Tongue (tissue), 2 donors: ENCODE measurements around the gene SCEL. TPM values are rescaled to one million over a fixed set of nuclear protein-coding genes. Genes with fewer than 3 reads are reported as not detected.
"Not testable (repeated sequence)": the region's sequence is repeated elsewhere in the genome, so short reads cannot be mapped to it uniquely, and the experiment has no call there.

Source experiments
- DNase-seq: peaks from one replicate; pipeline ENCODE4 v3.0.0-alpha.2; 2015
- total RNA-seq: library from RNA; depleted of rRNA; stranded (reverse); fragments of >200 nt; gene quantifications from one replicate; pipeline ENCODE4 v1.2.3, GENCODE V29; 2014

The SCEL gene
- total RNA-seq, 1 donor from 2014 or later = 61.7 TPM

DNA sequence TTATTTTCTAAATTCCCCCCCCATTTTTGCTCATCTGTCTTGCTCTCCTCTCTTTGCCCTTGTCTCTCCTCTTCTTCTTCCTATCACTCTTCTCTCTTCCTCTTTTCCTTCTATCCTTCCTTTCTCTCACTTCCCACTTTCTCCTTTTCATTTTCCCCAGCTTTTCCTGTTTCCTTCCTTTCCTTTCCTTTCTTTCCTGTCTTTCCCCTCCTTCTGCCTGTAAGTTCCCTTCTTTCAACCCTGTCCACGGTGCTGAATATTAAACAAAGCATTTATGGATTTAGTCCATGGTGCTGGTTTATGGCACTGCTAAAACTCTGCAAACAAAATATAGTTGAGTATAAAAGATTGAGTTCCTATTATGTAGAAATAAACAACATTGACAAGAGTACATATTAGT lies 27.6 kb downstream of the SCEL start:
- peak; percentile 67 for DNase-seq

DNA sequence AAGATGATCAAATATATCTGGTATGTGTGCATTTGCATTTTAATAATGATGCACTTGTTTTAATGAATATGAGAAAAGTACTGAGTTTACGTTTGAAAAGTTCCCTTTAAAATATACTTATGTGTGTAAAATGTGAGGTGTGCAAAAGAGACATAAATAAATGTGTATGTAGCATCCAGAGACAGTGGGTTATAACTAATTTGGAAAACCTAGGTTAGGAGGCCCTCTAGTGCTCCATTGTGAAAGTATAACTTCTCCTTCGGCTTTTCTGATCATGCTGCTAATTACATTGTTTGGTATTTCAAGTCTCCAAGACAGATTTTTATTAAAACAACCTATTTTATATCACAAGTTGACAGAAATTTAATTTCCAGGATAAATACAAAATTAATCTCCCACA lies 30.1 kb downstream of the SCEL start:
- peak; percentile 63 for DNase-seq

DNA sequence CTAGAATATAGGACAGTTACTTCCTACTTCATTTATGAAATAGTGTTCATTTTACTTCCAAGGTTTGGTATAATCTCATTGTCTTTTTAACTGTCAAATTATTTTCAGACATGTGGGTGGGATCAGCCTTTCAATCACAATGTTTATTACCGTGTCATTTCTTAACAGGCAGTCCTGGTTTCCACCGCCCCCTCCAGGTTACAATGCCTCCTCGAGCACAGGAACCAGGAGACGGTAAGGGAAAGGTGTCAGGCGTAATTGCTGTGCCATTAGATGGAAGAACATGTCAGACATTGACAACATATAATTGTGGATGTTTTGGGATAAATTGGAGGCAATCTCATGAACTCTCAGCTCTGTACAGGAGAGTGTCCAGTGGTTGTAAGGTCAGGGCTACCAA lies 36.5 kb downstream of the SCEL start:
- DNase-seq = no peak

DNA sequence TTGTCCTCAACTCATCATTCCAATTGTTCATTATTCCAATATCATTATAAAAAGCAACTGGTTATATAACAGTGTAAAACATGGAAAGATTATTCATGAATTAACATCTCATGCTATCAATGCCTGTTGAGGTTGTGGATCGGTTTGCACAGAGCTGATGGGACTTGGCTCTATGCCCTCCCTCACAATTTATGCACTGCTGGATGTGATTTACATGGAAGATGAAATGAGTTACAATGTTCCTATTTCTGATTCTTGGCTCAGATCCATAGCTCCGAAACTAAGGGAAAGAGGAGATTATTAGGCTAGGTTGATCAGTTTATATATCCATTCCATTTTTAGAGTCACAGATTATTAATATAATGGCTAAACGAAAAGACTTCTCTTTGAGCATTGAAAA lies 38.6 kb downstream of the SCEL start:
- DNase-seq = no peak

DNA sequence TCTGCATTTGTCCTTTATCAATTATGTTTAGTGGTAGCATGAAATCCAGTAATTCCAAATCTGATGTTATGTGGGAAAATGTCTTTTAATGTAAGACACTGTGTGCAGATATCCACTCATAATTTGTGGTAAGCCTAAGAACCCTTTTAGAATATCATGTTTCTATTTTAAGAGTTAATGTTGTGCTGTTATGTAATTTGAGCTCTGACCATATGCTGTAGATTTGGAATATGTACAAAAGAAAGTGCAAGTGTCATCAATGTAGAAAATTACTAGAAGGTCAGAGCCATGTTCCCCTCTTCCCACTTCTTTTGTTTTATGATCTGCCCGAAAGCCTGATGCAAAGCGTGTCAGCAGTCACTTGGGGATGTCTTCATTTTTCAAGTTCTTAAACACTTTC lies 44.5 kb downstream of the SCEL start:
- DNase-seq = peak; percentile 39

DNA sequence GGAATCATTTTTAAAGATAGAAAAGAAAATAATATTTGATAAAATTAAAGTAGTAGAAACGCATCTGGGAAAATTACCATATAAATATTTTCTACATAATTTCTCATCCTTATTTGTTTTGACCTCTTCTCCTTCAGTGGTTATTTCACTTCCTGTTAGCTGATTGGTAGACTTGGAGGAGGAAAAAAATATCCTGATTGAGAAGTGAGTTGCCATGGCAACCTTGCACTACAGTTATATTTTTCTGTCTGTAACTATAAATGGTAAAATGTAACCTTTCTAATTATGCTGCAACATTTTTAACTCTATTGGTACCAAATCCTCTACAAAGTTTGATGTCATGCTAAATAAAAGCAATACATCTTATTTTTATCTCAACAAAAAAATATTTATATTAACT lies 45.2 kb downstream of the SCEL start:
- DNase-seq = no peak

DNA sequence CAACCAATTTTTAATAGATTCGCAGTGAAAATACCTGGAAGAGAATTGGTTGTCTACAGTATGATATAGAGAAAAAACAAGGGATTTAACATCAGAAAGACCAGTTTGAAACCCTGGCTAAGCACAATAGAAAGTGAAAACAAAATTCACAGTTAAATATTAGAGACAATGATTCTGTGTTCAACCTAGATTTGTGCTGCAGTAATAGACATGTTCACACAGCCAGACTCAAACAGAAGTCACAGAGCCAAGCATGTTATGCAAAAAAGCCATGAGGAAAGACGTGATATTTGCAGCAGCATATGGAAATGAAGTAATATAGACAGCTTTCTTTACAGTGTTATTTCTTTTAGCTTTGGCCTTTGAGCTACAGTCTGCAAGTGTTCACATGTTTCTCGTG lies 48.1 kb downstream of the SCEL start:
- DNase-seq = no peak

DNA sequence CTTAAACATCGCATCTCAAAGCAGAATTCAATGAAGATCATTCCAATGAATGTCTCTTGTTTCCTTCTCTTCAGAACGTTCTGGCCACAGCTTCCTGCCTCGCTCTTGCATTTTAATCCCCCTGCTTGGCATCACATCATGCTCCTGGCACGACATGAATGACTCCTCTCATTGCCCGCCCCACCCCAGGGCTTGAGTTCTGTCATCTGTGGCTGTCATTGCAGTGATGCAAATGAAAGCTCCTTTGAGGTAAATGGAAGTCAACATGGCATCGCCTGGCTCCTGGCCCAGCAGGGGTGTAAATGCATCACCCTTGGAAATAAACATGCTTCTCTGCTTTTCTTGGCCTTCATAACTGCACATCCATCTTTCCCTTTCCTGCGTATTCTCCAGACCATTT lies 48.6 kb downstream of the SCEL start:
- DNase-seq = peak; percentile 90

DNA sequence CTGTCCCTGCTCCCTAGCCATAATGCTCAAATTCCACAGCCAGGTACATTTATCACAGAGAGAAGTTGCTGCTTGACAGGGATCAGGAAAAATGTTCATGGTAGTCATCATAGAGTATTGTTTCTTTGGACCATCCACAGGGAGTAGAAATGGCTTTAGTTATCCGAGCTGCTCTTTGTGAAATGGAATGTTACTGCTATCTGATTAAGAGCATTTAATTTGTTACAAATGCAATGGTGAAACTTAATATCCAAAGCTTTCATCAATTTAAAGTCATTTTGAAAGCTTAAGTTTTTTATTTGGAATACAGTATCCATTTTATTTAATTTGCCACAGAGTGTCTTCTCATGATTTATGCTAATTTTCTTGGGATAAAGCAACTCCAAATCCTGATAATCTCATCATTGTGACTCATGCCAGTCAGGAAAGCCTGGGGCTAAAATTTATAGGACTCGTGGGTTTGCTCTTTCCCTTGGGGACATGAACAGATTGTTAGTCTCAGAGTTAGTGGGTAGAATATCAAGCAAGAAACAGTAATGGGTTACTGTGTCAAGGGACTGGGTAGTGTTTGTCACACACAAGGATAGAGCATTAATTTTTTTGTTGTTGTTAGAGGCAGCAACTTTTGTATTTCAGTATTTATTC lies 59.8 kb downstream of the SCEL start:
- DNase-seq = no peak

DNA sequence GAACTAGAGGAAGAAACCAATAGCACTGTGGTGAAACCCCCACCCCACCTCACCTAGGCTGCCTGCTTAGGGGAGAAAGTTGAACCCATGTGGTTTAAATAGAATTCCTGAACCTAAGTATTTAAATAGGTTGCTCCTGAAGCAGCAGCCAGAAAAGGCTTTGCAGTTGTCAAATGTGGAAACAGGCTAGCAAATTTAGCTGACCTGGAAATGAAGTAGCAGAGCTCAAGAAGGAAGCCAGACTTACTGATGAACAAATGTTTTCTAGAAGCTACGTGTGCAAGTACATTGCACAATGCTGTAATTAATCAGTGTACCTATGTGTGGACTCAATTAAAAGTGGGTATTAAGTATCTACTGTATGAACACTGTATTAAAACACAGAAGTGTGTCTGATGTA lies 61.3 kb downstream of the SCEL start:
- DNase-seq = no peak

DNA sequence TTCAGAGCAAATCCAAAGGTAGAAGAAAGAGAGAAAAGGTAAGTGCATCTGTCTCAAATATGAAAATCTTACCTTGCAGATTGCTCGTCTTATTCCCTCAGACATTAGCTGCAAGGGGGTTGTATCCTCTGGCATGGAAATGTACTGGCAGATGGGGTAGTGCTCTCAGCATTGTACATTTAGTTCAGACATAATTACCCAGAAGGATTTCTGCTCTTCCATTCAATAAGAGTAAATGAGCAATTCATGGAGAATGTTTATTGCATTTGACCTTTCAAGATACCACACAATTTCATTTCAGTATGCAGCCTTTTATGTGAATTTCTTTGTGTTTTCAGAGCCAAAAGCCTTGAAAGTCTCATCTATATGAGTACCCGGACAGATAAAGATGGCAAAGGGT lies 63.8 kb downstream of the SCEL start:
- no peak for DNase-seq

DNA sequence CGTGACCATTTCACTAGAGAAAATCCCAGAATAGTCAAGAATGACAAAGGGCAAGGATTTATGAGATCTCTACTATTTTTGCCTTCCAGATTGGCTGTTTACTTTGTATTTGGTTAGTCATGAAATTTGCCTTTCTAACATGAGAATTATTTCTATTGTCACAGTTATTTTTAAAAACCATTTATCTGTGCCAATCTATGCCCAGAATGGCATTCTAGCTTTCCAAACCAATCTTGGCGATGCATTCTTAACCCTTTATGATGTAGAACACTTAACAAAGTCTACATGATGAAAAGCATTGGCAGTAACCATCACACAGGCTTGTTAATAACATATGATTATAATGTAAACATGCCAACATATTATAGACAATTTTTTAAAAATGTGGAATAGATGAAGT lies 65.2 kb downstream of the SCEL start:
- no peak for DNase-seq

DNA sequence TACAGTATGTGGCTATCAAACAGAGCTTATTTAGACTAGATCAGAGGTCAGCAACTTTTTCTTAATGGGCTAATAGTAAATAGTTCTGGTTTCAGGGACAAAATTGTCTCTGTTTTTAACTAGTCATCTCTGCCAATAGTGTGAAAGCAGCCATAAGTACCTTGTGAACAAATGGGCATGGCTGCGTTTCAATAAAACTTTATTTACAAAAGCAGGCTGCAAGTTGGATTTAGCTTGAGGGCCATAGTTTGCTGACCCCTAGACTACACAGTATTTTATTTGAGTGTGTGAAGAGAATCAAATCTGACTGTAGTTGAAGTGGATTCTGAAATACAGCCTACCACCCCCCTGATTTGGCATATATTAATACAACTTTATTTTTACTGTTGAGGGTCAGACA lies 75.6 kb downstream of the SCEL start:
- DNase-seq = no peak

DNA sequence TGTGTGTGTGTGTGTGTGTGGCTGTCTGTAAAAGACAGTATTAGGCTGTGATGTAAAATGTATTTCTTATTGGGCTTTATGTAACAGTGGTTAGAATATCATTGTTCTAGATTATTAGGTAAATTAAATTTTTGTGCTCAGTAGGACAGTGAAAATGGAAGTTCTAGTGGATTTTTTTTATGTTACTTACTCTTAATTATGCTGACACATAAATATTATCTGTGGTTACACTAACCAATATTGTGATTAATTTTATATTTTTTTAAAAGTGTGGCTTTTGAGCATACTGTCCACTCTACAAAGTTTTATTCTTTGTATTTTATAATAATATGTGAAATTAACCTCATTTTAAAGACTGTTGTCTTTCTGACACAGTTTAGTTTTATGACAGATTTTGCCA lies 80.5 kb downstream of the SCEL start:
- DNase-seq = no peak

DNA sequence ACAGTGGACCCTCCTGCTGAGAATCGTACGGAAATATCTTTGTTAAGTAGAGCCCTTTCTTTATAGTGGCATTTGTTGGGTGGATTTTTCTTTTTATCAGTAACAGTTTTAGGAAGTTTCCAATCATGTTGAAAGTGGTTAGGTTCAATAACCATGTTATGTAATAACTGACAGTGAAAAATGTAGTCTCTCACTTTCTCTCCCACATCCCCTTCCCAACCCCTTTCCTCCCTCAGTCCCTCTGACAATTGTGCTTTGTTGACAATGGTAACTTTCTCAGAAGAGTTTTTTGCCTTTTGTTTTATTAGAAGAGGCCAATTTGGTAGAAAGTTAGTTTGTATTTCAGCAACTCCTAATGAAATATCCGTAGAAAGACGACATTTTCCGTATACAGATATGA lies 84.1 kb downstream of the SCEL start:
- no peak for DNase-seq

DNA sequence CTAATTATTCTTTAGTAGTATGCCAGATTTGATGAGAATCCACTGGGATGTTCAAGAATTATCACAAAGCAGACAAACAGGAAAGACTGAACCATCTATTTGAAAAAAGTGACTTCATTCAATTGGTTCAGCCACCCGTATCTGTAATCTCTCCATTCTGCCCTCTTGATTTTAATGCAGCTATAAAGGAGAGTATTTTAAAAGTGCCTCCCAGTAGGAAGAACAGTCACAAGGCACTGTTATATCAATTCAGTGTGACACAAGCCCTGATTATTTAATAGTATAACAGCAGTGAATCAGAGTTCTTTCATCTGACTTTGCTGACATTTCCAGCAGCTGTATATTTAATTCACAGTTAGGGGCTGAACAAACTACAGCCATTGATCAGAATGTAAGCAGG lies 84.6 kb downstream of the SCEL start:
- DNase-seq = no peak

DNA sequence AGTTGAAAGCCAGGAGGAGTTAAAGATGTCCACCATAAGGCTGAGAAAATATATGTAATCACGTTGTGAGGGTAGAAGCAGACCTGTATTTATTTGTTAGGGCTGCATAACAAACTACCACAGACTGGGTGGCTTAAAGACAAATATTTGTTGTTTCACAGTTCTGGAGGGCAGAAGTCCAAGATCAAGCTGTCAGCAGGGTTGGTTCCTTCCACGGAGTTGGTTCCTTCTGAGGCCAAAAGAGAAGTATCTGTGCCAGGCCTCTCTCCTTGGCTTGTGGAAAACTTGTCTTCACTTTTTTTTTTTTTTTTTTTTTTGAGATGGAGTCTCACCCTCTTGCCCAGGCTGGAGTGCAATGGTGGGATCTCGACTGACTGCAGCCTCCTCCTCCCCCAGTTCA lies 88.3 kb downstream of the SCEL start:
- DNase-seq = no peak

DNA sequence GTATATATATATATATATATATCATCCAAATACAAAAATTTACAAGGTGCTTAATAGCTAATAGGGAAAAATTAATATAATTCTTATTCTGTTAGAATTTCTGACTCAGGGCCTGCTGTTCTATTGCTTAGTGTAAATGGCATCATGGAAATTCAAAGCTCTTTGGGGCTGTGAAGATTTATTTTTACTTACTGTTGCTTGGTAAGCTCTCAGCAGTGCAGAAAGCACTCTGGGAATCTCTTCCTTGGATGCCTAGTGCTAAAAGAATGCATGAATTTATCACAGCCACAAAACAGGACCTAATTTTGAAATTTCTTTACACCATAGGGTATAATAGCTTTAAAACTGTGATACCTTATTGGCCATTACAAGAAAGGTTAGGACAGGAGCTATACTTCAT lies 92.7 kb downstream of the SCEL start:
- no peak for DNase-seq

DNA sequence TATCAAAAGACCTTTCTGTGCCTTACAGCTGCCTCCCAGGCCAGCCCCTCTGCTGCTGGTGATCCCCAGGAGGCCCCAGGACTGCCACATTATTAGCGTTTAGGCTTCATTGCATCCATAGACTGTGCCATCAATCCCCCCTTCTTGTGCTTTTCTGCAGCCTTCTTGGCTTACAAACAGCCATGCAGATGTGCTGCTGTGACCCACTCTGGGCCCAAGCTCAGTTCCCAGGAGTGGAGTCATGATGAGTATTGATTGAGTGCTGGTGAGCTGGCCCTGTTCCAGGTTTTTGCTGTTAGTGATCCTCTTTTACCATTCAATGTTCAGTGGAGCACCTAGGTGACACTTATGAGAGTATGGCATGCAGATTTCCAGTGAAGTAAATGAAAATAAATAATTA lies 102.1 kb downstream of the SCEL start:
- no peak for DNase-seq

DNA sequence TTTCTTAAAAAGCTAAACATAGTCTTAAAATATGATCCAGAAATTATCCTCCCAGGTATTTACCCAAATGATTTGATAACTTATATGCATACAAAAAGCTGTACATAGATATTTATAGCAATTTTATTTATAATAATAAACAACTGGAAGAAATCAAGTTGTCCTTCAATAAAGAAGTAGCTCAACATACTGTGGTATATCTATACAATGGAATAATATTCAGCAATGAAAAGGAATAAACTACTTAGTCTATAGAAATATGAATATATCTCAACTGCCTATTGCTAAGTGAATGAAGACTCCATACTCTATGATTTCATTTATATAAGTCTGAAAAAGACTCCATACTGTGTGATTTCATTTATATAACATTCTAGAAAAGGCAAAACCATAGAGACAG lies 114.9 kb downstream of the SCEL start:
- DNase-seq = no peak

DNA sequence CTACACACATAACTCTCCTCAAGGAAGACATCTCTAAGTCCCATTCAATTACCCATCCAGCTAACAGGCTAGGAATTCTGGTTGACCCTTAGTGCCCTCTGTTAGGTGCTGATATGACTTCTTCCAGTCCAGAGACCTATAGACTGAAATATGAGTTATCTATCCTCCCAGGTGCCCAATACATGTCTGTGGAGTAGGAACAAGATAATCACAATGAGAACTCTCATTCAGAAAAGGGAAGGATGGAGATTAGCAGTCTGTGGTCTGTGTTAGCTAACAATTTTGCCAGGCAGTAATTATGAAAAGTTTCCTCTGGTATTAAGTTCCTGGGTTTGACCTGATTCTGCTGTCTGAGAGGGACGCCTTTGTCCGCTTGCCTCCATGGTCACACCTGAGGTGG lies 117.8 kb downstream of the SCEL start:
- no peak for DNase-seq

DNA sequence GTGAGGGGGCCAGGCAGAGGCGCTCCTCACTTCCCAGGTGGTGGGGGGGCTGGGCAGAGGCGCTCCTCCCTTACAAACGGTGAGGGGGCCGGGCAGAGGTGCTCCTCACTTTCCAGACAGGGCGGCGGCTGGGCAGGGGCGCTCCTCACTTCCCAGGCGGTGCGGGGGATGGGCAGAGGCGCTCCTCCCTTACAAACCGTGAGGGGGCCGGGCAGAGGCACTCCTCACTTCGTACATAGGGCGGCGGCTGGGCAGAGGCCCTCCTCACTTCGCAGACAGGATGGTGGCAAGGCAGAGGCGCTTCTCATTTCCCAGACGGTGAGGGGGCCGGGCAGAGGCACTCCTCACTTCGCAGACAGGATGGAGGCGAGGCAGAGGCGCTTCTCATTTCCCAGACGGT lies 124.5 kb downstream of the SCEL start:
- DNase-seq = not testable (repeated sequence)

DNA sequence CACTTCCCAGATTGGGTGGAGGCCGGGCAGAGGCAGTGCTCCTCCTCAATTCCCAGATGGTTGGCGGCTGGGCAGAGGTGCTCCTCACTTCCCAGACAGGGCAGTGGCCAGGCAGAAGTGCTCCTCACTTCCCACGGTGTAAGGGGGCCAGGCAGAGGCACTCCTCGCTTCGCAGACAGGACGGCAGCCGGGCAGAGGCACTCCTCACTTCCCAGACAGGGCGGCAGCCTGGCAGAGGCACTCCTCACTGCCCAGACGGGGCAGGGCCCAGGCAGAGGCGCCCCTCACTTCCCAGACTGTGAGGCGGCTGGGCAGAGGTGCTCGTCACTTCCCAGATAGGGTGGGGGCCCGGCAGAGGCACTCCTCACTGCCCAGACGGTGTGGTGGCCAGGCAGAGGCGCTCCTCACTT lies 125.3 kb downstream of the SCEL start:
- DNase-seq = no peak

DNA sequence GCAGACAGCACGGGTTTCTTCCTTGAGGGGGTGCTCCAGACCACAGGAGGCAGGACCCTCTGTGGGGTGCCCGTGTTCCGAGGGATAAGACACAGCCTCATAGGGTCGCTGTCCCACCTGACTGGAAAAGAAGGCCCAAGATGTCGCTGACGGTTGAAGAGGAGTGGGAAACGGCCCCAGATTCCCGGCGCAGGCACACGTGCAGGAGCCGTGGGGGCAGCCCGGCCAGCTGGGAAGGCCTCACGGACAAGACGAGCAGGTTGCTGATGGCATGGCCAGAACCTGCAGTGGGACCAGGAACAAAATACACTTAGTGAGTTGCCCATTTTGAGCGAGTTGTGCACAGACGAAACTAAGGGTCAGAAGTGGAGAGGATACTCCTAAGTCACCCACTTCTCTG lies 126.8 kb downstream of the SCEL start:
- DNase-seq = not testable (repeated sequence)

DNA sequence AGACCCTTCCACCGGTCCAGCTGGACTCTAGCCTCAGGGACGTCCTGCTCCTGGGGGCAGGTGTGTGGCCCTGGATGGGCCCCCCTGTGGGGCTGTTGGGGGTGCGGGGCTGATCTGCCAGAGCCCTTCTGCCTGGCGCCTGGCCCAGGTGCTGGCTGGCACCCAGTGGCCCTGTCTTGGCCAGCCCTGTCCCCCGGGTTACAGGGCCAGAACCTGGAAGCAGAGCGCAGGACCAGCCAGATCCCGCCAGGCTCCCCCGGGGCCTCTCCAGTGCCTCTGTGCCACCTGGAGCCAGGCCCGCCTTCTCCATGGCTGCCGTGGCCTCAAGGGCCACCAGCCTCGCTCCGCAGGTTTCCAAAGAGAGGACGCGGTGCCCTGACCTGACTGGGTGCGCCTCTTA lies 127.3 kb downstream of the SCEL start:
- DNase-seq = not testable (repeated sequence)
